Activated CD4-positive, alpha-beta T cell treated with anti-CD3 and anti-CD28 coated beads, Interleukin-2, amount 50 U/mL, for 48 hours (primary cell): ENCODE results near the gene KCNQ4.

ENCODE experiments used
- DNase-seq, 2 experiments: peaks; one replicate each; pipeline ENCODE4 v3.0.0-alpha.2; 2020

Gene KCNQ4

DNA sequence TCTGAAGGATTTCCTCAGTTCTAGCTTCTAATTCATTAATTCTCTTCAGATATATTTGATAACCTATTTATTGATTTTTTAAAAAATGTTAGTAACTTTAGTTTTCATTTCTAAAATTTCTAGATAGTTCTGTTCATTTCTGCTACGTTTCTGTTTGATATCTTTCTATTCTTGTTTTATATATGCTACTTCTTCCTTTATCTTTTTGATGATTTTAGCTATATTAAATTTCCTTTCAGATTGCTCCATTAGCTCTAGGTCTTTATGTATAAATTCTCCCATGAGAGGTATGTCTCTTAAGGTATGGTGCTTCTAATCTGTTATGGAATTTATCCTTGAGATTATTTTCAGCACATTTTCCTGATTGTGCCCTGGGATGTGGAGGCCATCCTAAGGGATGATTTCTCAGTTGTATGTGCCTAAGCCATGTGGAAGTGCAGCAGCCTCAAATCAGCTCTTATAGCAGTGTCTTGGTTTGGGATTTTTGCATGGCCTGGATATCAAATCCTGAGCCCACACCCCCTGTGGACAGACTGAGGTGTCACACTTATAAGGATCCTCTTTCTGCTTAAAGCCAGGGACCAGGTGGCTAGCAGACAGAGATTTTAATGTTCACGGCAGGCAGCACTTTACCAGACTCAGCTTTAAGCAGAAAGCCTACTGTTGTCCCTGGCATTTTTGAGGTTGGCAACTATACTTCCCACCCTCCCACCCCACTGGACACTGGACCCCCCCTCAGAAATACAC is 6.2 kb upstream of the KCNQ4 start:
- no peak for DNase-seq

DNA sequence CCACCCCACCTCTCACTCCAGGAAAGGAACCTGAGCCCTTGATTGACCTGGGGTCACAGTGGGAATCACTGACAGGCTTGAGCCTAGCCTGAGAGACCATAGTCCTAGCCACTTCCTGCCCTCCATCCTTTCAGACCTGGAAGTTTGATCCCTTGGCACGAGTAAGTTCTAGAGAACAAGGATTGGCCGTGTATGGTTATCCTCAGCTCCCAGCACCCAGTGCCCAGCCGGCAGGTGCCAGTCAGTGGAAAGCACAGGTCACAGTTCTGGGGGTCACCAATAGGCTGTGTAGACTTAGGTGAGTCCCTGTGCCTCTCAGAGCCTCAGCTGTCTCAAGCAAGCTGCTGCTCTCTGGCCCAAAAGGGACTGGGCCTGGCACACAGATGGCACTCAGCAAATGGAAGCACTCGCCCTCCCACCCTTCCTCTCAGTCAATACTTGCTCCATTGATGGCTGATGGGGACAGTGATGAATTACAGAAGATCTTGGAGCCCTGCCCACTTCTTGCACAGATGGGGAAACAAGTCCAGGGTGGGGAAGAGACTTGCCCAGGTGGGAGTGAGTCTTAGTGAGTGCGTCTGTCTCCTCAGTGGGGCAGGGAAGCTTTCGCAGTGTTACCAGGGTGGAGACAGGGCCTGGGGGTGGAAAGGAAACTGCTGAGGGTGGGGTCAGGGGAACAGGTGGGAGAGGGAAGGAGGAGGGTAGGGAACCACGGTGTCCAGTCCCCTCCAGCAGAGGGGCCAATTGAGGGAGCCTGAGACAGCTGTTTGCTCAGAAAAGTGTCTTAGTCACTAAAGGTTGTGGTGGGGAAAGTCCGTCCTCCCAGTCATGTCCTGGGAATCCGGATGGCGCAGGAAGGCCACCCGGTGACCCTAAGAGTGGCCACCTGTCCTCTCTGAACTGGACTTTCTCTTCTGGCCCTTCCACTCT is 2.6 kb upstream of the KCNQ4 start:
- DNase-seq: no peak

DNA sequence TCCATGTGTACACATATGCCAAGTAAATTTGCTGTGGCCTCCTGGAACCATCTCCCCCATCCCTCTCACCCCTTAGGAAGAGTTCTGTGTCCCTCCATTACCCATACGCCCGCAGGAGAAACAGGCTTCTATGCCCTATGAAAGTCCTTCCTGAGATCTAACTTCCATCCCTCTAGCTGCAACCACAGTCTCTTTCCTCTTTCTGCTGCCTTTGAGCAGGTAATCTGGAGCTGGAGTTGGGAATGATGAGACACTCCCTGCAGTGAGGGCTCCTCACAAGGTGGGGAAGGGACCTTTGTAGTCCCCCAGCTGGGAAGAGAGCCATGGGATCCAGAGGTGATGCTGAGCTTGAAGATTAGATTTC is 2.0 kb upstream of the KCNQ4 start:
- no peak for DNase-seq

DNA sequence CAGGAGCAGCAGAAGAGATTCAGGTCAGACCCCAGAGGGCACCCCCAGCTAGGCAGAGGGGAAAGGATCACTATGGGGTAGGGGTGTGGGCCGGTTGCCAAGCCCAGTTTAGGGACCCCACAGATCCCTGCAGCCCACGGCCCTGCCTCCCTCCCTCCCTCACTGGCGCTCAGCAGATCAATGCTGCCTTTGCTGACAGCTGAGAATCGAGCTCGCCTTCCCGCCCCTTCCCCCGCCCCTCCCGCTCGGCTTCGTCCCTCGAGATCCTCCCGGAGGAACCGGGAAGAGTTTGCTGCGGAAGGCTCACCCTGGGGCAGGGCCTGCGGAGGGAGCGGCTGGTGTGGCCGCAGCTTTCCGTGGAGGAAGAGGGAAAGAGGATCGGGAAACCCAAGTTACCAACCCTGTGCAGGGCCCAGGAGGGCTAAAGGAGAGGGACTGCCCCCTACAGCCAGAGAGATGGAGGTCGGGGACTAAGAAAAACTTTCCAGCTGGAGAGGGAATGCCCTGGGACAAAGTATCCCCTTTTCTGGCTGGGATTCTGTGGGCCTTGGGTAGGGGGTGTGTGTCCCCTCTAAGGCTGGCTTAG is 1.1 kb upstream of the KCNQ4 start:
- DNase-seq: no peak

DNA sequence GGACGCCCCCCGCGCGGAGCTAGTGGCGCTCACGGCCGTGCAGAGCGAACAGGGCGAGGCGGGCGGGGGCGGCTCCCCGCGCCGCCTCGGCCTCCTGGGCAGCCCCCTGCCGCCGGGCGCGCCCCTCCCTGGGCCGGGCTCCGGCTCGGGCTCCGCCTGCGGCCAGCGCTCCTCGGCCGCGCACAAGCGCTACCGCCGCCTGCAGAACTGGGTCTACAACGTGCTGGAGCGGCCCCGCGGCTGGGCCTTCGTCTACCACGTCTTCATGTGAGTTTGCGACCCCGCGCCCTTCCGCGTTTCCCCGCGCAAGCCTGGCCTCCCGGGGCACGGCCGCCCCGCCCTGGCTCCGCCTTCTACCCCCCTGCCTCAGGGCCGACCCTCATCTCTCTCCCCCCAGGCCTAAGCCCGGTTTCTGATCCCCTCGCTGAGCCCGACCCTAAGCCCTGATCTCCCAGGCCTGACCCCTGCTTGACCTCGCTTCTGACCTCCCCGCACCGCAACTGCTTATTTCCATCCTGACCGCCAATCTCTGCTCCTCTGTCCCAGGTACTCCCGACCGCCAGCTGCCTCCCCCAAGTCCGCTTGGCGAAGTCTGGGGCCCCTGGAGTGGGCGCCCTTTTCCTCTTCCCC is 669 bp downstream of the KCNQ4 start:
- DNase-seq: no peak

DNA sequence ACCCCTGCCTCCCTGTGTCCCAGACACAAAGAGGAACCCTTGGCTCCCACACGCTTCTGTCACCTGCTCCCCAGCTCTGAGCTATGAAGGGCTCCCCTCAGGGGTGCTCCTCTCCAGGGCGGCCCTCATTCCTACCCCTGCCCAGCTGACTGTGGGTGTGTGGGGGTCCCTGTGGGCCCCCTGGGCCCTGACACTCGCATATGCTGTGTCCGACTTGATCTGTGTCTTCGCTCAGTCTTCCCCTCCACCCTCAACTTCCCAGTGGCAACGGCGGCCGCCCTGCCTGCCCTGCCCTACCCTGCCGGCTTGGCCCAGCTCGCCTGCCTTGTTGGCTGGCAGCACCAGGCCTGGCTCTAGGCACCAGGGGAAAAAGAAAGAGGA is 1.2 kb downstream of the KCNQ4 start:
- DNase-seq: no peak

DNA sequence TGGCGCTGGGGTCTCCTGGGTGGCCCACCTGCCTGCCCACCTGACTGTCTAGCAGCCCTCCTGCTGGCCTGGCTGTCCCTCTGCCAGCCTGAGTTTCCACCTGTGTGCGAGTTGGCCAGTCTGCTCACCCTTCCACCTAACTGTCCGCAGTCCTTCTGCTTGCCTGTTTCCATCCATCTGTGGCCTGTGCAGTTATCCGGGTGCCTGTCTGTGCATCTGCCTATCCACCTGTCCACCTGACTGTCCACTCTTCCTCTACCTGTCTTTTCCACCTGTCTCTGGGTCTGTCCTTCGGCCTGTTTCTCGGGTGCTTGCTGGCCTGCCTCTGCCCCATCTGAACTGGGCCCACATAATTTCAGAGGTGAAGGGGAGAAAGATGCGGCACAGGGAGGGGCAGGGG is 1.9 kb downstream of the KCNQ4 start:
- no peak for DNase-seq

DNA sequence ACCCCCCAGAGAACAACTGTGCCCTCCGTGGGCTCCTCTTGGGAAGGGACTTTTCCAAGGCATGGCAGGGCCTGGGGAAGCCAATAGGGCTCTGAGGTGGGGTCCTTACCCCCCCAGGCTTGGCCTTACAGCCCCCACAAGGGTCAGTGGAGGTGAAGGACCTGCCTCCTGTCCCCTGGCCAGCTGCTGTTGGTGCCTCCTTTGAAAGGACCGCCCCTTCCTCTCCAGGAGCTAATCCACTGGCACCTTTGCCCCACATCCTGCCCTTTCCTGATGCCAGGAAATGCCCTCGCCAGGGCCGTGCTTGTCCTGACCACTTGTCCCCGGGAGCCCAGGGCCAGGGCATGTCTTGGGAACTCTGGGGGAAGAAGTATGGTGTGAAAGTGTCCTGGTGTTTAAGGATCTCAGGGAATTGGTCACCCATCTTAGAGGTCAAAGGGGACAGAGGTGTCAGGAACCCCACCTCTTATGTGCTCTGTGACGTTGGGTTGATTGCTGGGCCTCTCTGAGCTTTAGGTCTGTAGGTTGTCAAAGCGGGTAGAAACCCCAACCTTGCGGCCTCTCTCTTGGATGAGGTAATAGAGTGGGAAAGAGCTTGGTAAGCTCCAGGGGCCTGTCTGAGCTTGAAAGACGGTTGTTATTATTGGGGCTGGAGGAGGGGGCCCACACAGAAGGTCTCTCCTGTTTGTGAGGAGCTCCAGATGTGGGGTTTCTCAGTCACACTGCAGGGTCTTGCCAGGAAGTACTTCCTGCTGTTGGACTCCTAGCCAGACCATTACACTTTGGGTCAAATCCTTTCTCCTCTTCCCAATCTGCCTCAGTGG is 2.8 kb downstream of the KCNQ4 start:
- no peak for DNase-seq

DNA sequence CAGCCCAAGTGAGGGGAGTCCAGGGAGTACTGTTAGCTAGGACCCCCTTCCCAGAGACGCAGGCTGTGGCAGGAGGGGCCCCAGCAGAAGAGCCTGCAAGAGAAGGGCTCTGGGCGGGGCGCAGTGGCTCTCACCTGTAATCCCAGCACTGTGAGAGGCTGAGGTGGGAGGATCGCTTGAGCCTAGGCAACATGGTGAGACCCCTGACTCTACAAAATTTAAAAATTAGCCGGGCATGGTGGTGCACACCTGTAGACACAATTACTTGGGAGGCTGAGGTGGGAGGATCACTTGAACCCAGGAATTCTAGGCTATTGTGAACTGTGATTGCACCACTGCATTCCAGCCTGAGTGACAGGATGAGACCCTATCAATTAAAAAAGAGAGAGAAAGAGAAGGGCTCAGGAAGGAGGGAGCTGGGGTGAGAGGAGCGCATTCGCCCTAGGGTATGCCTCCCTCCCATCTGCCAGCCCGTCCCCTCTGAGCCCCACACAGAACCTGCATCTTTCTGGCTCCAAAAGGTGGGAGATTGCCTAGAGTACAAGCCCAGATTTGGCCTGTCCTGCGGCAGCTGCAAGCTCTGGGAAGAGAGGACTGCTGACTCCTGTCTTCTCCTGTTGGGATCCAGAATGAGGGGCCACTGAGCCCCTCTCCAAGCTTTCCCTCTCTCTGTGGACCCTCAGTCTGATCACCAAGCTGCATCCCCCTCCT is 3.6 kb downstream of the KCNQ4 start:
- no peak for DNase-seq

DNA sequence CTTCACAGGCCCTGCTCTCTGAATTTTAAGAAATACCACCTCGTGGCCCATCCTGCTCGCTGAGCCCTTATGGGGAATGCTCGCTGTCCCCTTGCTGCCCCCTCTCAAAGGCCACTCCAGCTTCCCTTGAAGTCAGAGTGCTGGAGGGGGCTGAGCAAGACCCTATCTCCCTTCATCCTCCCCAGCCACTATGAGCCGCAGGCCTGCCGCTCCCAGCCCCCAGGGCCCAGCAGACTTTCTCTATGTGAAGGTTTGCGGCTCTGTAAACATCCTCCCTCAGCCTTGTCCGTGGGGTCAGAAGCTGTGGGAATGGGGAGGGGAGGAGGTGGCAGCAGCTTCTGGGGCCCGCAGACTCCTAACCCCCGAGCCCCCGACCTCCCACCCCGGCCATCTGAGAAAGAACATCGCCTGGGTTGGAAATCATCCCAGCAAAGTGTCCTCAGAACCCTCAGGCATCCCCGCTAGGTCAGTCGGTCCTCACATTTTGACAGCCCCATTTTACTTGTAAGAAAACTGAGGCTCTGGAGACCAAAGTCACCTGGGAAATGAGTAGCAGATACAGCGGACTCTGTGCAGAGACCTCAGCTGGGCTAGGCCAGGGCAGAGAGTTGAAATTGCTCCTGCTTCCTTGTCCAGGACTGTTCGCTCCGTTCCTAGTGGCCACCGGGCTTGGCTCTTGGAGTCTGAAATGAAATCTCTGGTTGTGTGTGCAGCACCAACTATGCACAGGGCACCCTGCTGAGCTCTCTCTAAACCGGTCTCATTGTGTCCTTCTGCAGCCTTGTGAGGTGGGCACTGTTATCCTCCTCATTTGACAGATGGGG is 4.4 kb downstream of the KCNQ4 start:
- DNase-seq: no peak

DNA sequence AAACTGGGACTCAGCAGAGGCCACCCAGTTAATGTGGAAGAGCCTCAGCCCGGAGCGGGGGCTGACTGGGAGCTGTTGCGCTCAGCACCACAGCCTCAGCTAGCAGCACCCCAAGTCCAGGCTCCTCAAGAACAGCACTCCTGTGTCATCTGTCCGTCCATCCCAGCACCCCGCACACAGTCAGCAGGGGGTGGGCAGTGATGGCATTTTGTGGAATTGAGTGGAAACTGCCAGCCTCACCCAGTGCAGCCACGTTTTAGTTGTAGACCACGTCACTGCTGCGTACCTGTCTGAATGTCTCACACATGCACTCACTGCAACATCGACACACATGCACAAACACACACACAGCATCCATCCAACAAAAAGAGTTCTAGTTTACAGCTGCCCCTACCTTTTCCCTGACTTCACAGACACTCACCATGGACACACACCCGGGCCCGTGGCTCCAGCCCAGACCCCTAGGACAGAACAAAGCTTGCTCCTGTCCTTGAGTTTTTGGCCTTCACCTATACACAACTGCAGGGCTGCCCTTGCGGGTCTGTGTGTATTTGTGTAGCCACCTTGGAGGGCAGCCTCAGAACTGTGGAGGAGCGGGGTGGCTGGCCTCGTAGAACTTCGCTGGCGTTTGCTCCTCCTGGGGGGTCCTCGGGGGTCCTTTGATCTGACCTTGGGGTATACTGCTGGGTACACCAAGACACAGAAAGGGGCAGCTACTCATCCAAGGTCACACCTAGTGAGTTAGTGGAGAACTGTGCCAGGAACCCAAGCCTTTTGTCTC is 5.2 kb downstream of the KCNQ4 start:
- DNase-seq: no peak

DNA sequence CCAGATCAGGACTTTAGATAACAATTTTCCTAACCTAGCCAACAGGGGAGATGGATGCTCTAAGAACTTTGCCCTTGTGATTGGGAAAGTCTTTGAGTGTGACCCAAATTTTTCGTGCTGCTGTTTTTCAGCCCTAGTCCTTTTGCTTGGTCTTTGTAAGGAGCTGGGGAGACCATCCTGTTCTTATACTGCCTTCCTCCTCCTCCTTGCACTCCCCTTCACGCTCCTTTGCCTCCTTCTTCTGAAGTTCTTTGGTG is 5.7 kb downstream of the KCNQ4 start:
- no peak for DNase-seq

DNA sequence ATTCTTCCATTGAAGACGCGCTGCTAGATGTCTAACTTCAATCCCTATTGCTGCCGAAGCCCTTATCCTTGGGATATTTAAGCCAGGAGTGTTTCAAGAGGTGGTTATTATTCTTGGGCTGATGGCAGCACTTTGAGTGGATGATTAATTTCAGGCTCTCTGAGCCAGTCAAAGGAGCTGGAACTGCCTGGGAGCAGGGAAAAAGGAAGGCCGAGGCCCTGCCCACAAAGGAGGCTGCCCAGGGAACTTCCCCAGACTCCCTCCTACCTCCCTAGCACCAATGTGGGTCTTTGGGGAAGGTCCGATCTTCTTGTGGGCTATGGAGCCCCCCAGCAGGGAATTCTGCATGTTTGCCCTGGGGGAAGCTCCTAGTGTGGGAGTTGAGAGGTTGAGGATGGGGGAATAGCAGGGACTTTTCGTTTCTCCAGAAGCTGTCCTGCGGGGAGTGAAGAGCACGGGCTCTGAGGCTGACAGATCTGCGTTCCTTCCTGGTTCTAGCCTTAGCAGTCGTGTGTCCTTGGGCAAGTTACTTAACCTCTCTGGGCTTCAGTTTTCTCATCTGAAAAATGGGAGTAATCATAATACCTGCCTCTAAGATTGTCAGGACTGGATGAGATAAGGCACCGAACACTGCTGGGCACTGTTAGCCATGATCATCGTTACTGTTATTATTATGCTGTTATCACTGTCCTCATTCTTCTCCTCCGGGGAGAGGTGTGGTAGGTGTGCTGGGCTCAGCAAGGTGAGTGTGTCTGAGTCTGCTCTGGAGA is 6.3 kb downstream of the KCNQ4 start:
- no peak for DNase-seq

DNA sequence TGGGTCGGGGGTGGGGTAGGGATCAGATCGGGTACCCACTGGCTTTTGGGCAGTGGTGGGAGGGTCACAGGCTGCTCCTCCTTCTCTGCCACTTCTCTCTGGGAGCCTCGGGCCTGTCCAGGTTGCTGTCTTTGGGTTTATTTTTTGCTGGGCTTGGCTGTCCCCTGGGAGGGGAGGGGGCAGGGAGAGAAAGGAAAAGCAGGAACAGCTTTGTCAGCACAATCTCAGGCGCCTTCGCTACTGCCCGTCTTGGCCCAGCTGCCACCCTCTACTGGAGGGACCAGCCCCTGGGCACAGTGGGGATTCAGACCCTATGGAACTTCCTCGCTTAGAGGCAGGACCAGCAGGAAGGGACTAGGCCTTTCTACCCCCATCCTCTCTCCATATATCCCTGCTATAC is 8.4 kb downstream of the KCNQ4 start:
- DNase-seq: no peak

DNA sequence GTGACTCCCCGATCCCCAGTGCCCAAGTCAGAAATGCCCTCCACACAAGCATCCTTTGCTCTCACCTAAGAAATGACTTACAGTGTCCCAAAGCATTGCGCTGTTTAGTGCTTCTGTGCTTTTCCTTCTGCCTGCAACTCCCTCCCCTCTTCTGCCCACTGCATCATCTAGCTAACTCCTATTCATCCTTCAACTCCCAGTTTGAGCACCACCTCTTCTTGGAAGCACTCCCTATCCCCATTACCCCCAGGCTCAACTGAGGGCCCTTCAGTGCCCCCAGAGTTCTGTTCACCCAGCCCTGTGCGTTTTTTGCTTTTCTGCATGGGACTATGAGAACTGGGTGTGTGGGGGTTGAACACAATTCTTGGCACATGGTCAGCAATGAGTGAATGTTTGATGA is 10.0 kb downstream of the KCNQ4 start:
- no peak for DNase-seq

DNA sequence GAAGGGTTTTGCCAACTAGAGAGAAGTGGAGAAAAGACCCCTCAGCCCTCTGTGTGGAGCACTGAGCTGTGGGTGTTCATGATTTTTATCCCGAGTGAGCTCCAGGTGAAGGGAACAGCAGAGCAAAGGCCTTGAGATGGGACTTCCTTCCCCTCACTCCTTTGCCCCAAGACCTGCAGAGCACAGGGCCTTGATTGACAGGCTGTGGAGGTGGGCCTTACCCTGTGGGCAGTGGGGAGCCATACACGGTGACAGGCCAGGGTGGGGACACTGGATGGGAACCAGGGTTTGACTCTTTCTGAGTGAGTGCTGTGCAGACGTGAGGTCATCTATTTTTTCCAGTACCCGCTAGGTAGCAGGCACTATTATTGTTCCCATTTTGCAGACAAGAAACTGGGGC is 10.5 kb downstream of the KCNQ4 start:
- DNase-seq: no peak

DNA sequence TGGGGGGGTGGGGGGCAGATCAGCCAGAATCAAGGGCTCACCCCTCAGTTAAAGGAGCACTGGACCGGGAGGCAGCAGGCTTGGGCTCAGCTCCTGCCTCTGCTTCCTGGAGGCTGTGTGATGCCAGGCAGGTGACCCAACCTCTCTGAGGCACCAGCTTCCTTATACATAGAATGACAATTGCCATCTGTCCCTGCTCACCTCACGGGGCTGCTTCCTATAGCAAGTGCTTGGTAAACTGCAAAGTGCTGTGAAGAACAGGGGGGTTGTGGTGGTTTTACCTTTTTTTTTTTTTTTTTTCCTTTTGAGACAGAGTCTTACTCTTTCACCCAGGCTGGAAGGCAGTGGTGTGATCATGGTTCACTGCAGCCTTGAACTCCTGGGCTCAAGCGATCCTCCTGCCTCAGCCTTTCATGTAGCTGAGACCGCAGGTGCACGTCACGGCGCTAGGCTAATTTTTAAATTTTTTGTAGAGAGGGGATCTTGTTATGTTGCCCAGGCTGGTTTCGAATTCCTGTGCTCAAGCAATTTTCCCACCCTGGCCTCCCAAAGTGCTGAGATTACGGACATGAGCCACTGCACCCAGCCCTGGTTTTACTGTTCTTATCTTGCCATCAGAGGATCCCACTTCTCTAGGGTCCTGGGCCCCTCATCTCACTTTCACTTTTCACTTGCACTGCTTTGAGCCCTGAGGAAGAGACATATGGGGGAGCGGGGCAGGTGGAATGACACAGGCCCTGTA is 11.6 kb downstream of the KCNQ4 start:
- peak in 1 of 2 experiments; percentile 20 for DNase-seq

DNA sequence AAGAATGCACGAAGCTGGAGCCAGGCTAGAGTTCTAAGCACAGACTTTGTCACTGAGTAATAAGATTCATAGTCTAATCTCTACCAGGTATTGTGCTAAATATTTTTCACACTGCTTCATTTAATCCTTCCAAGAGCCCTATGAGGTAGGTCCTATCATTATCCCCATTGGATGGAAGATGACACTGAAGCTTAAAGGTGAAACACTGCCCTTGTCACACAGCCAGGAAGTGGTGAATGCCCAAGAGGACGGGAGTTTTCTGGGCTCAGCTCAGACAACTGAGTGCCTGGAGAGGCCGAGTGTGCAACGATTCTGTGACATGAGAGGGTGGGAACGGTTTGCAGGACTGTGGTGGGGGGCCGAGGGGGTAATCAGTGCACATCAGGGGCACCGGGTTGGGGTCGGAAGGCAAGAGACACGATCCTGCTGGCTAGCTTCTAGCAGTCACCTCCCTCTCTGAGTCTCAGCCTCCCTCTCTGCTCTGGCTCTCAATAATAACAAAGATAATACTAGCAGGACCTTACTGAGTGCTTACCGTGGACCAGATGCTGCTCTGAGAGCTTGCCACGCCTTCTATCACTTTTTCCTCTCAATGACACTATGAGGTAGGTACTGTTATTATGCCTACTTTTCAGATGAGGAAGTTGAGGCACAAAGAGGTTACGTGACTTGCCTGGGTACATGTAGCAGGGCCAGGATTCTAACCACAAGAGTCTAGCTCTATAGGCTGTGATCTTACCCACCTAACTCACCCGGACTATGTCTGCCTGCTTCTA is 12.4 kb downstream of the KCNQ4 start:
- no peak for DNase-seq
